ENCODE results near the gene SIM1.

The SIM1 gene

GRCh38 chr6:100472674-100473073 lies 8.0 kb upstream of the SIM1 start:
- no peak for DNase-seq (ENCODE audit: low read depth)

- DNase-seq (ENCODE audit: low read depth): no peak
These were observed 5.8 kb upstream of the SIM1 start for GRCh38 chr6:100470422-100471120.

- DNase-seq (ENCODE audit: low read depth): no peak
These were observed 4.6 kb upstream of the SIM1 start for GRCh38 chr6:100469101-100469859.

DNA sequence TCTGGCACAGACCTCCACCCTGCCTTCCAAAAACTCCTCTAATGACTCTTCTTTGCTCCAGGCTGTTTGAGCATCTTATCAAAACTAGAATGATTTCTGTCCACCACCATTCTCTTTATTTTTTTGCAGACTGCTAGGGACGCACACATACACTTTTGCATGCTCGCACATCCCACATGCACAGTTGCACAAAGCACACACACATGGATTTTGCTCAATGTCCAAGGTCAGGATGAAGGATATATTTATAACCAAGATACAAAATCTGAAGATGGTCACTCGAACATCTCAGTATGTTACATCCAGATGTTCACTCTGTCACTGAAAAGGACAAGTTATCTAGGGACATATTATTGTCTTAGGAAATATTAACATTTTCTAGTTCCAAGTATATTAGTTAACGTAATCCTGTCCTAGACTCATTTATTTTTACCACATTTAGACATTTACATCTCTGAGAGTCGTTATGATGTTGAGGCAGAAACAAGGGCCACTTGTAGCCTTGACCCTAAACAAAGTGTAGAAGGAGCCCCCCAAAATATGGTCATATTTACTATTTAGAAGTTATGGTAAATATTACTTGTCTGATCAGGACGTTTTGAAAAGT lies 3.4 kb upstream of the SIM1 start:
- DNase-seq (ENCODE audit: low read depth): no peak

DNA sequence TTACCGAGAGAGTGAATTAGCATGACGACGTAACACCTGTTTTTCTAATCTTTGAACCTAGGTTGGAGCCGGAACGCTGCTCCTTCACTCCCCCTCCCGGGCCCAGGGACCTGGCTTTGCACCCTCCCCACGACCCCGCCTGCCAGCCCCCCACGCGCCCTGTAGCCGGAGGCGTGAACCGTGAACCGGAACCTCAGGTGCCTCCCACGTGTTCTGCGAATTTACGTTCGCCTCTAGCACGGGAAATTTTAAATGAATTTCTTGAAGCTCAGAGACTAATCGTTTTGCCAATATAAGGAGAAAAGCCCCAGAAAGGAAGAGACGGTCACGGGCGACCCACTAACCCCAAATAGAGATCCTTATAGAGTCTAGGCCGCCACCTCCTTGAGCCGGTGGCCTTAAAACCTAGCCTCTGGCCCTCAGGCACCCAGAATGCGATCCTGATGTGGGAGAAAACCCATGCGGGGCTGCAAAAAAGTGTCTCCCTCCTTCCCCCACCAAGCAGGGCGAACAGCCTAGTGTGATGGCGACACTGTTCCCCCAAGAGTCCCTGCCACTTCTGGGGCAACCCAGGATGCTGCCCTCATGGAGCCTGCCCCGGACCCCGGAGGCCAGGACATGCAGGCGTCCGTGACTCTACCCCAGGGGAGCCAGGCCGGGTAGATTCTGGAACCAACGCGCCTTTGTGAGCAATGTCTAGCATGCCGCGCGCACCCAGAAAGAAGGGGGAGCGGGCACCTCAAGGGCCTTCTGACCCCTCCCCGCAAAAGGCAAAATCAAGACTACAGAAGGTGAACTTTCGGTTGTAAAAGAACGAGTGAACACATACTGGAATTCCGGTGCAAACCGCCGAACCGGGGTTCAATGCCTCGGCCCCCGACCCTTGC lies 2.7 kb upstream of the SIM1 start:
- DNase-seq (ENCODE audit: low read depth): no peak

DNA sequence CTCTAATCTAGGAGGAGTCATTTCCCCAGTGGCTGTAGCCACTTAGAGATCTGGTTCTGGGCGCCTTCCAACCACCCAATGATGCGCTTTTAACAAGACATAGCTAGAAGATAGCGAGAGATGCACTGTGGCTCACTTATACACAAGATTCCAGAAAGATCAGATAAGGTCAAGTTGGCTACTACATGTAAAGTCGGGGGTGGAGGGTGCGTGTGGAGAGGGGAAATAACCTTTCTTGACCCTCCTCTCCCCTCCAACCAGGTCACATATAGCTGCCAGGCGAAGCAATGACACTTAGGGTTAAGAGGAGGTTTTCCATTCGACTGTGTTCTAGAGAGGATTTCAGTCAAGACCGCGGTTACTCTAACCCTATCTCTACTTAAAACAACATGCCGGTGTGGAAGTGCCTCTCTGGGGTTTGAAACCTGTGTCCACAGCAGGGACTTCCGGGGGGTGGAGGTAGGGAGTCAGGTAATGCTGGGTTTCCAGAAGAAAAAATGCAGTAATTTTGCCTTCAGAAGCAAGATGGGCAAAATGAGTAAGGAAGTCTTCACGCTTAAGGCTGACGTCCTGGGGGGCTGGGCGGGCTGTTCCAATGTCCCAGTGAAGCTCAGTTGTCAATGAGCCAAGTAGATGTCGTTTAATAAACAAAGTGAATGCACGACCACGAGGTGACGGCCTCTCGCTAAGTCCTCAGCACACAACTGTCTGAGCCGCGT lies 1.8 kb upstream of the SIM1 start:
- DNase-seq (ENCODE audit: low read depth): no peak

DNA sequence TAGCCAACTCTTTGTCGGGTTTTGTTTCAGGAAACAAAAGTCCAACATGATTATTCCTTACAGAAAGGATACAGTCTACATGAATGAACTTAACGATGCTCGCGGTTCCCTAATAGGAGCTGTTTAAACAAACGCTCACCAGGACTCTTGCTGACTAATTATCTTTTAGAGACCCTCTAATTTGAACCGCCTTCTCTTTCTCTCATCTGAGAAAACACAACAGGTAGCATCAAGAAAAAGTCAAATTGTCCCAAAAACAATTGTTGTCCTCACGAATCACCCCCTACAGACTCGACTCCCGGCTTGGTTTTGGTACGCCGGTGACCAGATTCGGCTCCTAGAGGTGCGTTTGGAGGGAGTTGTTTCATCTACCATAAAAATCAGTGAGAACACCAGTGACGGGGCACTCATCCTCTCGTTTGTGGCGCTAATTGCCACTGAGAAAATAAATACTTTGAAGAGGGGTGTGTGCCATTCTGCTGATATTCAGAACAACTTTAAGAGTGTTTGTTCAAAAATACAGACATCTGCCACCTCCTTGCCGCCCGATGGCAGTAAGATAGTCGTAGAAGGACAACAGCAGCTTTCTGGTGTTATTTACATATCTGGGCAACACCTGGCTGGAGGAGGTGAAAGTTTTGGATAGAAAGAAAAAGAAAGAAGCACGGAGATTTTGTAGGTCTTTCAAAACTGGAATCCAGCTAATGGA lies 1.1 kb upstream of the SIM1 start:
- no peak for DNase-seq (ENCODE audit: low read depth)

GRCh38 chr6:100464162-100464851 lies 414 bp downstream of the SIM1 start:
- no peak for DNase-seq (ENCODE audit: low read depth)

DNA sequence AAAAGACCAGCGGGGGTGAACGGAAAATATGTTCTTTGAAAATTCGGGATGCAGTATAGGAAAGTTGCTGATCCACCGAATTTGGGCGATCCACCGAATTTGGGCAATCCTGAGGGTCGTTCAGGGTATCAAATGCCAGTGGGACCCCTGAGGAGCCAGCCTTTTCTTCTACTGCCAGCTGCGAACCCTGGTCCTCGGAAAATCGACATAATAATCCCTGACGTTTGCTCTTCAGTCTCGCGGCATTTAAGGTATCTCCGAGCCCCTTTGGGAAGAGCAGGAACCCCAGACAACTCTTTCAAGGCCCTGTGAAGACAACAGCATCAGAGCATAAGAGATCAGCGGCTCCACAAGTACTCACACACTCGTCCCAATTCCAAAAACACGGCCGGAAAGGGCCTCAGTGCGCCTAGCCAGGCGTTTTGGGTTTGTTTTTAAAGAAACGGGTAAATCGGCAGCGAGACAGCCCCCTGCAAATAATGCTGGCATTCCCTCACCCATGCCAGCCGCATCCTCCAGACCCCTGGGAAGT lies 1.0 kb downstream of the SIM1 start:
- DNase-seq (ENCODE audit: low read depth): no peak

DNA sequence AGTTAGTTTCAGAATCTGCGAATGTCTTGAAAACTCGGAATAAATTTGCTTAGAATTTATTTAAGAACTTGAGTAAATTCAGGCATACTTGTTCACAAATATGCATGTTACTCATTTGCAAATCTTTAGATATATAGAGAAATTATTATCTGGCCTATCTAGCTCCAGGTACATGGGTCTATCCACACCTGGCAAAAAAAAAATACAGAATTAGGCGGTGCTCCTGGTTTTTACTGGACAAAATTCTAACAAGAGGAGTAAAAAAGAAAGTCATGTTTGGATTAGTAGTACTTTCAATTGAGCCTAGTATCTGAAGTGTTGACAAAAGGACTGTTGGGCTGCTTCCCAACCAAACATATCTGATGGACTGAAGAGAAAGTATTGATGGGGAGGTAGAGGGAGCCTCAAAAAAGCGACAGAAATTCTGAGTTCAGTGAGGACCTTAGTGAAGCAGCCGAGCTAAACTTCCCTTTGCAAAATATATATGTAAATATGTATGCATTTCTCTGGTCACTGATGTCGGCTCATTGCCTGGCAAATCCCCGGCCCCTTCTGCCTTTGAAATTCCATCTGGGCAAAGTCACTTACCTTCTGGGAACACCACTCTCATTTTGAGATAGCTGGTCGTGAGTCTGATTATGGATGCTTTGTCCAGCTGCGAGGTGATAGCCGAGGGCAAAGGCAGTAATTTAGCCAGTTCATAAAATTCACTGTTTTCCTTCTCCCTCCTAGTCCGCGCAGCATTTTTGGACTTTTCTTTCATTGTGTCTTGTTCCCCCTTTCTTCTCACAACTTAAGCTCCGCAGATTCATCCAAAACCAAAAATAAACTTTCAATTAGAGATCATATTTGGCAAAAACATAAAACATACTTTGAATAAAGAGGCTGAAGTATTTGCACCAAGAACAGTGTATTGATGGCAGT lies 1.8 kb downstream of the SIM1 start:
- no peak for DNase-seq (ENCODE audit: low read depth)

DNA sequence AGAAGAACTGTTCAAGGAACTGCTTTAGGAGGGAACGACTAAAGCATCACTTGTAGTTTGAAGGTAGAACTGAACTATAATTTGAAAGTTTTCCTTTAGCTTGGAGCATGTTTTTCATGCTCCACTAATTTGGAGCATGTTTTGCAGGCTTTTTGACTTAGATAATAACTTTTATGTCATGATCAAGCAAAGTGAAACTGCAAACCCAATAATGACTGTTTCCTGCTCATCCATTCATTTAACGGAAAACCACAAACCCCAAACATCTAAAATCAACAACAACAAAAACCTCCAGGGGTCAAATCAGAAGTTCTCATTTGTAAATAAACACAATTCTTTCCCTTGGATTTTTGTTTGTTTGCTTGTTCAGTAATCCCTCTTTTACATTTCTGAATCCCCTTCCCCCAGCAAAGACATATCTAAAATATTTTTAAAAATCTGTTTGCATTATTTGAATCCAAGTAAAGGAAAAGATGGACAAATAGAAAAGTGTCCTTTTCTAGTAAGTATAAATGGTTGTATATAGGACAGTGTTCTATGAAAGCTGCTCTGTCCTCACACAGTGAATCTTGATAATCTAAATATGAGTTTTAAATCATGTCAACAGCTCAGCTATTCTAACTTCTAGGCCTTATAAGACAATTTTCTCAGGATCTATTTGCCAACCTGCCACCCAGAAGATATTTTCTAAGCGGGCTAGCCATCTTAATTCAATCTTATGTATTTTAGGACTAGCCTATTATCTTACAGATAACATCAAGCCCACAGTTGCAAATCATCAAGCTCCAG lies 2.6 kb downstream of the SIM1 start:
- DNase-seq (ENCODE audit: low read depth): no peak

- DNase-seq (ENCODE audit: low read depth): no peak
These were observed 3.3 kb downstream of the SIM1 start for GRCh38 chr6:100461278-100461916.

GRCh38 chr6:100460650-100461204 lies 4.0 kb downstream of the SIM1 start:
- DNase-seq (ENCODE audit: low read depth): no peak

GRCh38 chr6:100459592-100460184 lies 5.0 kb downstream of the SIM1 start:
- DNase-seq (ENCODE audit: low read depth): no peak

GRCh38 chr6:100458841-100459591 lies 5.7 kb downstream of the SIM1 start:
- DNase-seq (ENCODE audit: low read depth): no peak

GRCh38 chr6:100457311-100457990 lies 7.3 kb downstream of the SIM1 start:
- DNase-seq (ENCODE audit: low read depth): no peak
